ENCODE results near the gene MAML3.

Gene MAML3

DNA sequence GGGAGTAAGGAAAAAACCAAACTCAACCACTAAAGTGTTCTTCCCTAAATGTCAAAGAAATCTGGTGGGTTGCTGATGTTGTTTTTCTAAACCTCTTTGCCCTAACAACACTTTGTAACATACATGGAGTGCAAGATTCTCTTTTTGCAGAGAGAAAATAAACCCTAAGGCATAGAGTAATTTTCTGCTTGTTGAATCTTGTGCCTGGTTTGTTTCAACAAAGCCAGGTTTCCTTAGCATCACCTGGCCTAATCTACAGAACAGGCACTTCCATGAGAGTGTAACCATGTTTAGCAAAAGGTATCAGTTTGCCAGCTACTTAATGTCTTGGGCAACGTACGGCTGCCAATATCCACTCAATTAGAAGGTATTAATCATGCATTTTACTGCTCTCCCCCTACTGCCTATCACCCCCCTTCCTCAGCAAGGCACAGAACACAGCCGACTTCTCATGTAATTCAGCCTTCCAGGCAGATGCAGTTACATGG lies 219.2 kb downstream of the MAML3 start:
- TF ChIP-seq EGR1 (IDR thresholded peaks at IDR 0.05) (no peak), EP300 (IDR thresholded peaks at IDR 0.05; ENCODE audit: borderline replicate concordance) (no peak), FOXM1 (IDR thresholded peaks at IDR 0.05; ENCODE audit: borderline replicate concordance, low read depth) (no peak), CREB1 (IDR thresholded peaks at IDR 0.05; ENCODE audit: low read depth) (no peak), RAD21 (IDR thresholded peaks at IDR 0.05; ENCODE audit: low read depth) (no peak), NFIC (IDR thresholded peaks at IDR 0.05) (no peak), TCF12 (IDR thresholded peaks at IDR 0.05; ENCODE audit: low read depth) (no peak), ZBTB7A (IDR thresholded peaks at IDR 0.05; ENCODE audit: low read depth) (no peak), CEBPB (IDR thresholded peaks at IDR 0.05) (no peak), TEAD4 (IDR thresholded peaks at IDR 0.05) (no peak), YY1 (IDR thresholded peaks at IDR 0.05; ENCODE audit: low read depth) (no peak), TAF1 (IDR thresholded peaks at IDR 0.05; ENCODE audit: low read depth) (no peak)
- TF ChIP-seq, protein P1, sequence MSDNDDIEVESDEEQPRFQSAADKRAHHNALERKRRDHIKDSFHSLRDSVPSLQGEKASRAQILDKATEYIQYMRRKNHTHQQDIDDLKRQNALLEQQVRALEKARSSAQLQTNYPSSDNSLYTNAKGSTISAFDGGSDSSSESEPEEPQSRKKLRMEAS (IDR thresholded peaks at IDR 0.05) = no peak
- TF ChIP-seq, protein P2, sequence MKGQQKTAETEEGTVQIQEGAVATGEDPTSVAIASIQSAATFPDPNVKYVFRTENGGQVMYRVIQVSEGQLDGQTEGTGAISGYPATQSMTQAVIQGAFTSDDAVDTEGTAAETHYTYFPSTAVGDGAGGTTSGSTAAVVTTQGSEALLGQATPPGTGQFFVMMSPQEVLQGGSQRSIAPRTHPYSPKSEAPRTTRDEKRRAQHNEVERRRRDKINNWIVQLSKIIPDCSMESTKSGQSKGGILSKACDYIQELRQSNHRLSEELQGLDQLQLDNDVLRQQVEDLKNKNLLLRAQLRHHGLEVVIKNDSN (IDR thresholded peaks at IDR 0.05) = no peak
- TF ChIP-seq, protein P3, sequence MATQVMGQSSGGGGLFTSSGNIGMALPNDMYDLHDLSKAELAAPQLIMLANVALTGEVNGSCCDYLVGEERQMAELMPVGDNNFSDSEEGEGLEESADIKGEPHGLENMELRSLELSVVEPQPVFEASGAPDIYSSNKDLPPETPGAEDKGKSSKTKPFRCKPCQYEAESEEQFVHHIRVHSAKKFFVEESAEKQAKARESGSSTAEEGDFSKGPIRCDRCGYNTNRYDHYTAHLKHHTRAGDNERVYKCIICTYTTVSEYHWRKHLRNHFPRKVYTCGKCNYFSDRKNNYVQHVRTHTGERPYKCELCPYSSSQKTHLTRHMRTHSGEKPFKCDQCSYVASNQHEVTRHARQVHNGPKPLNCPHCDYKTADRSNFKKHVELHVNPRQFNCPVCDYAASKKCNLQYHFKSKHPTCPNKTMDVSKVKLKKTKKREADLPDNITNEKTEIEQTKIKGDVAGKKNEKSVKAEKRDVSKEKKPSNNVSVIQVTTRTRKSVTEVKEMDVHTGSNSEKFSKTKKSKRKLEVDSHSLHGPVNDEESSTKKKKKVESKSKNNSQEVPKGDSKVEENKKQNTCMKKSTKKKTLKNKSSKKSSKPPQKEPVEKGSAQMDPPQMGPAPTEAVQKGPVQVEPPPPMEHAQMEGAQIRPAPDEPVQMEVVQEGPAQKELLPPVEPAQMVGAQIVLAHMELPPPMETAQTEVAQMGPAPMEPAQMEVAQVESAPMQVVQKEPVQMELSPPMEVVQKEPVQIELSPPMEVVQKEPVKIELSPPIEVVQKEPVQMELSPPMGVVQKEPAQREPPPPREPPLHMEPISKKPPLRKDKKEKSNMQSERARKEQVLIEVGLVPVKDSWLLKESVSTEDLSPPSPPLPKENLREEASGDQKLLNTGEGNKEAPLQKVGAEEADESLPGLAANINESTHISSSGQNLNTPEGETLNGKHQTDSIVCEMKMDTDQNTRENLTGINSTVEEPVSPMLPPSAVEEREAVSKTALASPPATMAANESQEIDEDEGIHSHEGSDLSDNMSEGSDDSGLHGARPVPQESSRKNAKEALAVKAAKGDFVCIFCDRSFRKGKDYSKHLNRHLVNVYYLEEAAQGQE (IDR thresholded peaks at IDR 0.05; ENCODE audit: low read depth) = no peak

DNA sequence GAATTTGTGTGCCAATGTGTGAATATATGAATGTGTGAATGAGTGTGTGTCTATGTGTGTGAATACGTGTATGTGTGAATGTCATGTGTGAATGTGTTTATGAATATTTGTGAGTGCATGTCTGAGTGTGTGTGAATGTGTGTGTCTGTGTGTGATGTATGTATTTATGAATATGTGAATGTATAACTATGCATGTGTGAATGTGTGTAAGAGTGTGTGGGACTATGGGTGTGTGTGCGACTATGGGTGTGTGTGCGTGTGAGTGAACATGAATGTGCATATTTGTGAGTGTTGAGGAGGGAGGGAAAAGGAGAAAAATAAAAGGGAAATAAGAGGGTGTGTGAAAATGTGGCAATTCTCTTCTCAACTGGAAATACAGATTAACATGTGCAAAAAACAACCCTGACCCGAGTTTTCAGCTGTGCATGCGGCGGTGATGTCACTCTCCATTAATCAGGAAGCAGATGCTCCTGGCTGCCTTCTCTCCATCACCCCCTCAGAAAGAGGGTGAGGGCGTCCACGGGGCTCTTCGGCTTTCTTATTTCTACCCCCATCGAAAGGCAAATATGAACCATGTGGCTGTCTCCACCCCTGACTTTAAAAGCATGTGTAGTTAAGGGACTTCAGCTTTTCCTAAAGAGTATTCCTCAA lies 219.8 kb downstream of the MAML3 start:
- TF ChIP-seq TCF12 (IDR thresholded peaks at IDR 0.05; ENCODE audit: low read depth) (no peak), NFIC (IDR thresholded peaks at IDR 0.05) (no peak), EGR1 (IDR thresholded peaks at IDR 0.05) (no peak), YY1 (IDR thresholded peaks at IDR 0.05; ENCODE audit: low read depth) (no peak), TEAD4 (IDR thresholded peaks at IDR 0.05) (no peak), FOXM1 (IDR thresholded peaks at IDR 0.05; ENCODE audit: borderline replicate concordance, low read depth) (no peak), EP300 (IDR thresholded peaks at IDR 0.05; ENCODE audit: borderline replicate concordance) (no peak), RAD21 (IDR thresholded peaks at IDR 0.05; ENCODE audit: low read depth) (no peak), TAF1 (IDR thresholded peaks at IDR 0.05; ENCODE audit: low read depth) (no peak), ZBTB7A (IDR thresholded peaks at IDR 0.05; ENCODE audit: low read depth) (no peak), CEBPB (IDR thresholded peaks at IDR 0.05) (no peak), CREB1 (IDR thresholded peaks at IDR 0.05; ENCODE audit: low read depth) (no peak)
- TF ChIP-seq, protein P1 (IDR thresholded peaks at IDR 0.05) = no peak
- TF ChIP-seq, protein P3 (IDR thresholded peaks at IDR 0.05; ENCODE audit: low read depth) = no peak
- TF ChIP-seq, protein P2 (IDR thresholded peaks at IDR 0.05) = no peak

DNA sequence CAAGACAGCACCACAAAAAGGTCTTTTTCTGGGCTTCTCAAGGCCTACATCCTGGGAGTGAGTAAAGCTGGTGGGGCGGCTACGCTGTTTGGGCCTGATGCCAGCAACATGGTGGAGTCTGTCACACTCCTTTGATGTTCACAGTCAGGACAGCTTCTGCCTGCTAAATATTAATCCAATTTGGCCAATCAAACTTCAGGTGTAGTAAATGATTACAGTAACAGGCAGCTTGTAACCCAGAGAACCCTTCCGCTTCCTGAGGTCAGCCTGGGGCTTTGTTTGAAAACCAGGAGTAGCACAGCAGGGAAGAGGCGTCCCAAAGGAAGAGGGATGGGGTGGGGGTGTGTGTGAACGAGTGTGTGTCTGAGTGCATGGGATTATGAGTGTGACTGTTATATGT lies 220.4 kb downstream of the MAML3 start:
- TF ChIP-seq, protein P3 (IDR thresholded peaks at IDR 0.05; ENCODE audit: low read depth) = no peak
- TF ChIP-seq NFIC (IDR thresholded peaks at IDR 0.05) = no peak
- no peak for TF ChIP-seq CEBPB (IDR thresholded peaks at IDR 0.05)
- no peak for TF ChIP-seq ZBTB7A (IDR thresholded peaks at IDR 0.05; ENCODE audit: low read depth)
- TF ChIP-seq CREB1 (IDR thresholded peaks at IDR 0.05; ENCODE audit: low read depth) = no peak
- TF ChIP-seq, protein P1 (IDR thresholded peaks at IDR 0.05) = no peak

DNA sequence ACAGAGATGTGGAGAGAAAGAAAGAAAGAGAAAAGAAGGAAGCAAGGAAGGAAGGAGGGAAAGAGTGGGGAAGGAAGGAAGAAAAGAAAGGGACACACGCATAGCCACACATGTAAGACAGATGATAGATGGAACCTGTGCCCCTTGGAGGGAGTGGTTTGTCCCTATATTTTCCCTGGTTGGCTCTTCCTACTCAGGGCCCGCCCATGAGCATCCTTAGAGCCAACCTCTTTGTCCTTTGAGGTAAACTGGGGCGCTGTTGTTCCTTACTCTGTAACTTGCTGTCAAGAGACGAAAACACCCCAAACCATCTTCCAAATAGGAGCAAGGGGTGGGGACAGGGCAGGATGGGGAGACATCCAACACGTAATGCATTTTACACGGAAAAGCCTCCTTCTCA lies 220.9 kb downstream of the MAML3 start:
- TF ChIP-seq TEAD4 (IDR thresholded peaks at IDR 0.05) (no peak), RAD21 (IDR thresholded peaks at IDR 0.05; ENCODE audit: low read depth) (no peak), TAF1 (IDR thresholded peaks at IDR 0.05; ENCODE audit: low read depth) (no peak), YY1 (IDR thresholded peaks at IDR 0.05; ENCODE audit: low read depth) (no peak), FOXM1 (IDR thresholded peaks at IDR 0.05; ENCODE audit: borderline replicate concordance, low read depth) (no peak), EGR1 (IDR thresholded peaks at IDR 0.05) (no peak), EP300 (IDR thresholded peaks at IDR 0.05; ENCODE audit: borderline replicate concordance) (no peak), NFIC (IDR thresholded peaks at IDR 0.05) (no peak), TCF12 (IDR thresholded peaks at IDR 0.05; ENCODE audit: low read depth) (no peak), ZBTB7A (IDR thresholded peaks at IDR 0.05; ENCODE audit: low read depth) (no peak), CREB1 (IDR thresholded peaks at IDR 0.05; ENCODE audit: low read depth) (no peak), CEBPB (IDR thresholded peaks at IDR 0.05) (no peak)
- TF ChIP-seq, protein P3 (IDR thresholded peaks at IDR 0.05; ENCODE audit: low read depth) = no peak
- TF ChIP-seq, protein P1 (IDR thresholded peaks at IDR 0.05) = no peak
- TF ChIP-seq, protein P2 (IDR thresholded peaks at IDR 0.05) = no peak

Measured in Ishikawa (cell line).